Osteocyte (in vitro differentiated cells): ENCODE results near the gene TTLL12. TPM values are rescaled to one million over a fixed set of nuclear protein-coding genes. Genes with fewer than 3 reads are reported as not detected.

ENCODE experiments used
- DNase-seq: peaks from one replicate; pipeline ENCODE4 v3.0.0; 2021; ENCODE audit warnings: mixed read lengths; ENCODE audit not compliant: unreplicated experiment; ENCODE audit errors: extremely low spot score
- H3K27ac Mint-ChIP-seq: one replicate; pipeline ENCODE4 v1.8.0; 2021; ENCODE audit warnings: mild to moderate bottlenecking, mixed read lengths; ENCODE audit not compliant: unreplicated experiment
- H3K27me3 Mint-ChIP-seq: one replicate; pipeline ENCODE4 v1.8.0; 2021; ENCODE audit warnings: mixed read lengths; ENCODE audit not compliant: unreplicated experiment
- H3K36me3 Mint-ChIP-seq: one replicate; pipeline ENCODE4 v1.8.0; 2021; ENCODE audit warnings: mixed read lengths; ENCODE audit not compliant: unreplicated experiment
- H3K4me1 Mint-ChIP-seq: one replicate; pipeline ENCODE4 v1.8.0; 2021; ENCODE audit warnings: mixed read lengths; ENCODE audit not compliant: unreplicated experiment
- H3K4me3 Mint-ChIP-seq: one replicate; pipeline ENCODE4 v1.8.0; 2021; ENCODE audit warnings: mild to moderate bottlenecking, moderate library complexity, mixed read lengths; ENCODE audit not compliant: unreplicated experiment
- H3K9me3 Mint-ChIP-seq: one replicate; pipeline ENCODE4 v1.8.0; 2021; ENCODE audit warnings: mixed read lengths; ENCODE audit not compliant: unreplicated experiment
- total RNA-seq: library from RNA; stranded (reverse); gene quantifications from 2 replicates; pipeline ENCODE4 v1.2.1, GENCODE V29; 2021
- TF ChIP-seq, protein P1 (sequence below): fragments of 200-600 bp; sonication (generic); IDR thresholded peaks from 2 replicates; pipeline ENCODE4 v1.5.0; 2021; ENCODE audit warnings: antibody characterized with exemption, mild to moderate bottlenecking, moderate library complexity

TTLL12 gene
- total RNA-seq, 1 donor from 2014 or later = 35.6 TPM

DNA sequence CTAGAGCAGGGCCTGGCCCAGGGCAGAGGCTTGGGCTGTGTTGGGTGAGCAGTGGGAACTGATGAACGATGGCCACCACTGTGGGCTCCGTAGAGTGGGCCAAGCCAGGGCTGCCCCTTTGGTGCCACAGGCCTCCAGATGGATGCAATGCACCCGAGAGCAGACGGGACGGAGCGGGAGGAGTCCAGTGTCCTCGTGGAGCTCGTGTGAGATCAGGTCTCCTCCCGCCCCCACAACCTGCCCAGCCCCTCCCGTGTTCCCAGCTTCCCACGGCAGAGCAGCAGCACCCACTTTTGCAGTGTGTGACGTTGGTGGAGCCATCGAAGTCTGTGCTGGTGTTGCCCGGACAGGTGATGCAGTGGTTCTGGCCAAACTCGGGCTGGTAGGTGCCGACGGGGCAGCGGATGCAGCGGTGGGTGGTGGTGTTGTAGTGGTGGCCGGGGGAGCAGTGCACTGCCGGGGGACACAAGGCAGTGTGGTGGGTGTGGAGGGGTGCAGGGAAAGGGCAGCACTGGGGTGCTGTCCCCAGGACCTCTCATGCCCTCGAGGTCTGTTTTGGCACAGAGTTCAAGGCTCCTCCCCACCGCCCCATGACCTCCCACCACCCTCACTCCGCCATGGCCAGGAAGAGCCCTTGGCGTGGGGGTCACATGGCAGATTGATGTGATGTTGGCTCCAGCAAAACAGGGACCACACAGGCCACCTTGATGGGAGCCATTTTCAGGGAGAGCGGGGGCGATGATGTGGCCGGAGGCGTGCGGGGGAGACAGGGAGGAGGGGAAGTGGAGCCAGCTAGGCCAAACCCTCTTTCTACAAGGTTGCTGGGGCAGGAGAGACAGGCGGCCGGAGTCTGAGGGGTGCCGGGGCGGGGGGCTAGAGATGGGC is 23.9 kb upstream of the TTLL12 start:
- no peak for DNase-seq
- H3K4me3 Mint-ChIP-seq = no peak overlapping the region
- no peaks in the 10 kb centered on the region for H3K9me3 Mint-ChIP-seq
- no peaks in the 10 kb centered on the region for H3K36me3 Mint-ChIP-seq
- TF ChIP-seq, protein P1, sequence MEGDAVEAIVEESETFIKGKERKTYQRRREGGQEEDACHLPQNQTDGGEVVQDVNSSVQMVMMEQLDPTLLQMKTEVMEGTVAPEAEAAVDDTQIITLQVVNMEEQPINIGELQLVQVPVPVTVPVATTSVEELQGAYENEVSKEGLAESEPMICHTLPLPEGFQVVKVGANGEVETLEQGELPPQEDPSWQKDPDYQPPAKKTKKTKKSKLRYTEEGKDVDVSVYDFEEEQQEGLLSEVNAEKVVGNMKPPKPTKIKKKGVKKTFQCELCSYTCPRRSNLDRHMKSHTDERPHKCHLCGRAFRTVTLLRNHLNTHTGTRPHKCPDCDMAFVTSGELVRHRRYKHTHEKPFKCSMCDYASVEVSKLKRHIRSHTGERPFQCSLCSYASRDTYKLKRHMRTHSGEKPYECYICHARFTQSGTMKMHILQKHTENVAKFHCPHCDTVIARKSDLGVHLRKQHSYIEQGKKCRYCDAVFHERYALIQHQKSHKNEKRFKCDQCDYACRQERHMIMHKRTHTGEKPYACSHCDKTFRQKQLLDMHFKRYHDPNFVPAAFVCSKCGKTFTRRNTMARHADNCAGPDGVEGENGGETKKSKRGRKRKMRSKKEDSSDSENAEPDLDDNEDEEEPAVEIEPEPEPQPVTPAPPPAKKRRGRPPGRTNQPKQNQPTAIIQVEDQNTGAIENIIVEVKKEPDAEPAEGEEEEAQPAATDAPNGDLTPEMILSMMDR = no peak
- H3K27ac Mint-ChIP-seq = no peak overlapping the region
- peaks cover 7% of the 10 kb centered on the region for H3K27me3 Mint-ChIP-seq
- H3K4me1 Mint-ChIP-seq = no peaks in the 10 kb centered on the region

DNA sequence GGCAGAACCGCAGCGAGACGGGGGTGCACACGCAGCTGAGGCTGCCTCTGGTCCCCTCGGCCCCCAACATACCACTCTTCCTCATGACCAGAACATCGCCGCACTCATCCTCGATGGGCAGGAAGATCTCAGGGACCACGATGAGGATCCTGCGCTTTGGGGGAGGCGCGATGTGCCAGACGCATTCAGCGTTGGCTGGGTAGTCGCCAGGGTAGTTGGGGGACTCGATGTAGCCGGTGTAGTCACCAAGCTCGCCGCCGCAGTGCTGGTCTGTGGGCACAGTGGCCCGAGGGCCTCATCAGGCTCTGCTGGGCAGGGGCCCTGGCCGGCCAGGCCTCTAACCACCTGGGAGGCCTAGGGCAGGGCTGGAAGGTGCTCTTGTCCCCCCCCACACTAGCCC is 23.0 kb upstream of the TTLL12 start:
- Mint-ChIP-seq H3K36me3 (no peaks in the 10 kb centered on the region), H3K9me3 (no peaks in the 10 kb centered on the region), H3K27ac (no peak overlapping the region), H3K4me3 (no peak overlapping the region), H3K27me3 (peaks cover 6% of the 10 kb centered on the region), H3K4me1 (no peaks in the 10 kb centered on the region)
- TF ChIP-seq, protein P1 = no peak
- no peak for DNase-seq

DNA sequence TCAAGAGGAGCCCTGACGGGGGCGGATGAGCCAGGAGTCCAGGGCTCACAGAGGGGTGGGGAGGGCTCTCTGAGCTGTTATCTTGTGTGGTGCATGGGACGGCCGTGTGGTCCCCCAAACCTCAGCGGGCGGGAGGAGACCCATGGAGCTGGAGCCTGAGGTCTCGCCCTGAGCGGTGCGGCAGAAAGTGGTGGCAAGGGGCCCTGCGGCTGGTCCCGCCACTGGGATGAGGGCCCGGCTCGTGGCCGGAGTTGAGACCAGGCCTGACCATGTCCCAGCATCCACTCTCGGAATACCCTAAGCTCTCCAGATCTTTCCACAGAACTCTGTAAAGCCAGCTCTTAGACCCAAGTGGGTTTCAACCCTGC is 22.6 kb upstream of the TTLL12 start:
- no peak overlapping the region for H3K4me3 Mint-ChIP-seq
- no peak overlapping the region for H3K27ac Mint-ChIP-seq
- no peaks in the 10 kb centered on the region for H3K9me3 Mint-ChIP-seq
- H3K27me3 Mint-ChIP-seq = peaks cover 2% of the 10 kb centered on the region
- TF ChIP-seq, protein P1 = no peak
- DNase-seq = no peak
- no peaks in the 10 kb centered on the region for H3K4me1 Mint-ChIP-seq
- H3K36me3 Mint-ChIP-seq = no peaks in the 10 kb centered on the region

DNA sequence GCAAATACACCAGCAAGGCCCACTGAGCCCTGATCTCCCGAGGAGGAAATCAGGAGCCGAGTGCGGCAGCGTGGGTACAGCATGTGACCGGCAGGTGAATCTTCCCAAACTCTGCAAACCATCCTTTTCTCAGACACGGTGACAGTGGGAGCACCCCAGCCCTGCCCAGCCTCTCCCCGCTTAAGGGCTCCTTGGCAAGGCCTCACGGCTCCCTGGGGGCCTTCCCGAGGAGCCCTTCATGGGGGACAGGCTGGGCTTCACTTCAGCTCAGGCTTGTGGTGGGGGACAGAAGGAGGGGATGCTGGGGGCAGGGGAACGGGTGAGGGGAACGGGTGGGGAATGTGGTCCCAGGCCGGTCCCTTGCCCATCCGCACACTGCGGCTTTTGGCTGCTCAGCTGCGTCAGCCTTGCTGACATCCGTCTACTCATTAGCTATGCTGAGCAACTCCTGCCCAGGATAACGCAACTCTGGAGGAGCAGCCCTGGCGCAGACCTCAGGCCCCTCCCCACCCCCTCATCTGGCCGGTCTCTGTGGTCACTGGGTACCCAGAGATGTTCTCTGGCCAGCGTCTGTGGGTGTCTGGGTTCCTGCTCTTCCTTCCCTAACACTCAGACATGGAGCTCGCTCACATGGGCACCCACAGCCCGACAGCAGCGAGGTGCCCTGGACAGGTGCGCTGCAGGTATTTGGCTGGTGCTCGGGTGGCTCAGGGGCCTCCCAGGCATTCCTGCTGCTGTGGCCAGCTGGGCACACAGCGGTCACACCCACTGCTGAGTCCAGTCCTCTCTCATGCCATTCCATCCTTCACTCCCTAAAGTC is 22.0 kb upstream of the TTLL12 start:
- no peaks in the 10 kb centered on the region for H3K4me1 Mint-ChIP-seq
- TF ChIP-seq, protein P1 = no peak
- H3K9me3 Mint-ChIP-seq = no peaks in the 10 kb centered on the region
- H3K27me3 Mint-ChIP-seq = peaks cover 2% of the 10 kb centered on the region
- no peak overlapping the region for H3K4me3 Mint-ChIP-seq
- no peaks in the 10 kb centered on the region for H3K36me3 Mint-ChIP-seq
- no peak for DNase-seq
- no peak overlapping the region for H3K27ac Mint-ChIP-seq
